AG04450 (cell line): ENCODE results near the gene MN1. TPM values are rescaled to one million over a fixed set of nuclear protein-coding genes. Genes with fewer than 3 reads are reported as not detected.

Source experiments
- CTCF ChIA-PET: fragments of 300-600, 350-600 bp; formaldehyde crosslinking; extraction: SDS; loops from one replicate; lab custom pipeline; 2022; ENCODE audit warnings: antibody characterized with exemption, inconsistent platforms; lab: Charles Lee
- POLR2A ChIA-PET: fragments of 350-600 bp; formaldehyde crosslinking; extraction: SDS; loops from one replicate; lab custom pipeline; 2021; ENCODE audit warnings: antibody characterized with exemption, inconsistent platforms; lab: Yijun Ruan, JAX
- DNase-seq: peaks from one replicate; pipeline ENCODE4 v3.0.0-alpha.2; 2011; ENCODE audit warnings: low read depth, low spot score
- H3K27ac ChIP-seq: one replicate; pipeline ENCODE4 v1.5.1; 2012; ENCODE audit warnings: low read depth, low read length, control low read depth
- H3K27me3 ChIP-seq: one replicate; pipeline ENCODE4 v1.6.0; 2012; ENCODE audit warnings: low read length; ENCODE audit not compliant: control insufficient read depth, insufficient read depth
- H3K4me3 ChIP-seq: 2 replicates; pipeline ENCODE4 v1.5.1; 2011; ENCODE audit warnings: mild to moderate bottlenecking, low read depth, low read length, control low read depth
- H3K9me3 ChIP-seq: 2 replicates; pipeline ENCODE4 v1.5.1; 2012; ENCODE audit warnings: low read length; ENCODE audit not compliant: control insufficient read depth, insufficient read depth
- CTCF ChIP-seq: IDR thresholded peaks from 2 replicates; pipeline ENCODE4 v1.5.1; 2011; ENCODE audit warnings: low read depth, low read length, control low read depth, inconsistent platforms
- polyA plus RNA-seq: library from polyadenylated mRNA; depleted of rRNA; stranded (reverse); fragments of >200 nt; gene quantifications from 2 replicates; pipeline ENCODE4 v1.2.3, GENCODE V29; 2011

Gene MN1
- polyA plus RNA-seq, 1 experiment = 2.7 TPM

GRCh38 chr22:27790376-27791158 lies 11.0 kb downstream of the MN1 start:
- Histone ChIP-seq H3K27me3 (peaks cover 2% of the 10 kb centered on the region), H3K4me3 (no peak overlapping the region), H3K27ac (no peak overlapping the region), H3K9me3 (no peaks in the 10 kb centered on the region)
- no peak for DNase-seq
- no peak for TF ChIP-seq CTCF
- ChIA-PET POLR2A (no interaction called here), CTCF (interaction anchor here (0.7 to 1.2 kb wide), 2 partner anchors 386 to 1083 kb away, joined by 3 to 4 read pairs; no protein-coding TSS in a partner anchor)

- Histone ChIP-seq H3K27ac (no peak overlapping the region), H3K27me3 (peaks cover 2% of the 10 kb centered on the region), H3K4me3 (no peak overlapping the region), H3K9me3 (no peaks in the 10 kb centered on the region)
- ChIA-PET POLR2A (interaction anchor here (1.3 kb wide), 1 partner anchor 48 kb away, joined by 3 read pairs; no protein-coding TSS in a partner anchor), CTCF (no interaction called here)
- no peak for DNase-seq
- no peak for TF ChIP-seq CTCF
Measured at GRCh38 chr22:27788500-27789288, 12.9 kb downstream of the MN1 start.

- no peak for TF ChIP-seq CTCF
- Histone ChIP-seq H3K9me3 (no peaks in the 10 kb centered on the region), H3K27me3 (peaks cover 2% of the 10 kb centered on the region), H3K4me3 (no peak overlapping the region), H3K27ac (no peak overlapping the region)
- POLR2A ChIA-PET = no interaction called here
- DNase-seq = no peak
- CTCF ChIA-PET = no interaction called here
Measured at GRCh38 chr22:27786965-27787364, 14.6 kb downstream of the MN1 start.

GRCh38 chr22:27786291-27786932 lies 15.1 kb downstream of the MN1 start:
- H3K27me3 ChIP-seq = peaks cover 2% of the 10 kb centered on the region
- no peak for DNase-seq
- H3K27ac ChIP-seq = no peak overlapping the region
- TF ChIP-seq CTCF = no peak
- POLR2A ChIA-PET = no interaction called here
- no peaks in the 10 kb centered on the region for H3K9me3 ChIP-seq
- CTCF ChIA-PET = no interaction called here
- H3K4me3 ChIP-seq = no peak overlapping the region
